Choroid plexus epithelial cell (primary cell): ENCODE results near the gene TNNI2.
"Not testable (repeated sequence)": the region's sequence is repeated elsewhere in the genome, so short reads cannot be mapped to it uniquely, and the experiment has no call there.

Experiments
- DNase-seq: peaks from one replicate; pipeline ENCODE4 v3.0.0-alpha.2; 2010; ENCODE audit warnings: low read depth
- H3K4me3 ChIP-seq: 2 replicates; pipeline ENCODE4 v1.5.1; 2011; ENCODE audit warnings: low read depth, mild to moderate bottlenecking, control low read depth, low read length, moderate library complexity
- CTCF ChIP-seq: conservative IDR thresholded peaks from 2 replicates; pipeline ENCODE4 v1.5.1; 2011; ENCODE audit warnings: low read depth, mild to moderate bottlenecking, control low read depth, inconsistent platforms, low read length, moderate library complexity

TNNI2 gene

GRCh38 chr11:1880746-1881441 is 42.1 kb downstream of the TNNI2 start:
- no peak for TF ChIP-seq CTCF
- DNase-seq = no peak
- no peak overlapping the region for H3K4me3 ChIP-seq

- no peak for DNase-seq
- H3K4me3 ChIP-seq = no peak overlapping the region
- no peak for TF ChIP-seq CTCF
Observed at GRCh38 chr11:1881442-1882264, 42.9 kb downstream of the TNNI2 start.

- no peak overlapping the region for H3K4me3 ChIP-seq
- TF ChIP-seq CTCF = peak; percentile 92
- DNase-seq = peak; percentile 74
Observed at GRCh38 chr11:1882265-1883238, 43.8 kb downstream of the TNNI2 start.

GRCh38 chr11:1883346-1884302 is 44.8 kb downstream of the TNNI2 start:
- H3K4me3 ChIP-seq = no peak overlapping the region
- no peak for TF ChIP-seq CTCF
- no peak for DNase-seq

- no peak for DNase-seq
- TF ChIP-seq CTCF = no peak
- no peak overlapping the region for H3K4me3 ChIP-seq
Observed at GRCh38 chr11:1884303-1884700, 45.5 kb downstream of the TNNI2 start.

- H3K4me3 ChIP-seq, DNase-seq: not testable (repeated sequence)
Observed at GRCh38 chr11:1886551-1886950, 47.8 kb downstream of the TNNI2 start.
